Activated CD8-positive, alpha-beta T cell treated with anti-CD3 and anti-CD28 coated beads, Interleukin-2, amount 10 ng/mL, durations not matched to agents 7 days and 5 days (primary cell): ENCODE data around the gene ARHGAP15. TPM values are rescaled to one million over a fixed set of nuclear protein-coding genes. Genes with fewer than 3 reads are reported as not detected.
"Not testable (repeated sequence)": the region's sequence is repeated elsewhere in the genome, so short reads cannot be mapped to it uniquely, and the experiment has no call there.

Experiments used
- ATAC-seq: fragments of 150-1000 bp; cut with Tn5 transposase; one replicate; pipeline ENCODE4 v1.10.0; 2021; ENCODE audit warnings: moderate library complexity
- CTCF ChIA-PET: fragments of 350-600 bp; sonication (Branson Sonifier 250); formaldehyde crosslinking; loops from one replicate; lab custom pipeline; 2021; ENCODE audit warnings: antibody characterized with exemption; lab: Charles Lee
- POLR2A ChIA-PET: fragments of 350-600 bp; sonication (Branson Sonifier 250); formaldehyde crosslinking; loops from one replicate; lab custom pipeline; 2021; ENCODE audit warnings: antibody characterized with exemption; lab: Charles Lee
- DNase-seq: peaks from one replicate; pipeline ENCODE4 v3.0.0-alpha.2; 2020
- H3K27ac Mint-ChIP-seq: one replicate; pipeline ENCODE4 v1.8.0; 2021; ENCODE audit warnings: mild to moderate bottlenecking, mixed read lengths
- H3K27me3 Mint-ChIP-seq: one replicate; pipeline ENCODE4 v1.8.0; 2021; ENCODE audit warnings: low read depth, mixed read lengths
- H3K36me3 Mint-ChIP-seq: one replicate; pipeline ENCODE4 v1.8.0; 2021; ENCODE audit warnings: low read depth, mixed read lengths
- H3K4me1 Mint-ChIP-seq: one replicate; pipeline ENCODE4 v1.8.0; 2021; ENCODE audit warnings: low read depth, mixed read lengths
- H3K4me3 Mint-ChIP-seq: one replicate; pipeline ENCODE4 v1.8.0; 2021; ENCODE audit warnings: mild to moderate bottlenecking, mixed read lengths
- H3K9me3 Mint-ChIP-seq: one replicate; pipeline ENCODE4 v1.8.0; 2022; ENCODE audit warnings: mixed read lengths; ENCODE audit not compliant: insufficient read depth
- total RNA-seq, 2 experiments: library from RNA; stranded (reverse); gene quantifications; one replicate each; pipeline ENCODE4 v1.2.3, GENCODE V29; 2021

Gene ARHGAP15
- 100 to 1,000 TPM; 154 to 158 TPM for total RNA-seq

- peak; percentile 86 for ATAC-seq
- H3K36me3 Mint-ChIP-seq = peaks cover 27% of the 10 kb centered on the region
- ChIA-PET CTCF (interaction anchor here (0.9 to 8.6 kb wide), 14 partner anchors 9 to 135 kb away, joined by 3 to 106 read pairs (median 6); no protein-coding TSS in a partner anchor), POLR2A (interaction anchor here (0.7 to 2.7 kb wide), 13 partner anchors 9 to 133 kb away, joined by 3 to 32 read pairs (median 4); no protein-coding TSS in a partner anchor)
- no peaks in the 10 kb centered on the region for H3K9me3 Mint-ChIP-seq
- peak; percentile 90 for DNase-seq
- H3K27ac Mint-ChIP-seq = peak within 1 kb of the TSS; percentile 100
- peak within 1 kb of the TSS; percentile 79 for H3K4me3 Mint-ChIP-seq
- H3K4me1 Mint-ChIP-seq = peaks cover 48% of the 10 kb centered on the region
- H3K27me3 Mint-ChIP-seq = no peaks in the 10 kb centered on the region
Measured at GRCh38 chr2:143128681-143129580, at the start of gene ARHGAP15. TSS of gene ARHGAP15 (plus strand) at chr2:143129419.

GRCh38 chr2:143081616-143082015, 47.6 kb upstream of the ARHGAP15 start:
- Mint-ChIP-seq H3K4me3 (no peak overlapping the region), H3K4me1 (peaks cover 17% of the 10 kb centered on the region), H3K27me3 (peaks cover 2% of the 10 kb centered on the region), H3K9me3 (no peaks in the 10 kb centered on the region), H3K36me3 (no peaks in the 10 kb centered on the region), H3K27ac (no peak overlapping the region)
- CTCF ChIA-PET = interaction anchor here (2.0 kb wide), 1 partner anchor 177 kb away, joined by 6 read pairs; no protein-coding TSS in a partner anchor
- ATAC-seq (no peak), DNase-seq (no peak)
- POLR2A ChIA-PET = no interaction called here

DNA sequence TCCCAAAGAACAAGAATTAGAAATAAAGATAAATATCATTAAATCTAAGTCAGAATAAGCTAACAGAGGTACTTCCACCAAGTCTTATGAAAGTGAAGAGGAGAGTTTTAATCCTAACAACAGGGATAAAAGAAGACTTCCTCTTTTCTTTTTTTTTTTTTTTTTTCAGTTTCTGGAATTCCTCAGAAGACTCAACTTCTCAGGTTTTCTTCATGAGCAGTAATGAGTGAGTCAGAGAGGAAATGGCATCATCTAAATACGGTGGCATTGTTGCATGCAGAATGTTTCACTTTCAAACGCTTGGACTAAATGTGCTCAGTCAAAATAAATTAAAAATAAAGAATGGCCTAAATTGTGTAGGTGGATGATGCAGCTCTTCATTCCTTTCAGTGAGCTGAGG, 45.6 kb upstream of the ARHGAP15 start:
- POLR2A ChIA-PET = no interaction called here
- Mint-ChIP-seq H3K9me3 (no peaks in the 10 kb centered on the region), H3K4me1 (peaks cover 20% of the 10 kb centered on the region), H3K4me3 (peak overlapping the region; percentile 13), H3K27ac (peak overlapping the region; percentile 5), H3K27me3 (peaks cover 2% of the 10 kb centered on the region), H3K36me3 (no peaks in the 10 kb centered on the region)
- DNase-seq = no peak
- ATAC-seq = no peak
- CTCF ChIA-PET = interaction anchor here (2.2 kb wide), 1 partner anchor 49 kb away, joined by 8 read pairs; no protein-coding TSS in a partner anchor

GRCh38 chr2:143084462-143084861, 44.8 kb upstream of the ARHGAP15 start:
- H3K4me3 Mint-ChIP-seq = no peak overlapping the region
- POLR2A ChIA-PET = interaction anchor here (1.1 kb wide), 1 partner anchor 204 kb away, joined by 6 read pairs; no protein-coding TSS in a partner anchor
- no peak for ATAC-seq
- peaks cover 20% of the 10 kb centered on the region for H3K4me1 Mint-ChIP-seq
- no peaks in the 10 kb centered on the region for H3K36me3 Mint-ChIP-seq
- no peak for DNase-seq
- peaks cover 2% of the 10 kb centered on the region for H3K27me3 Mint-ChIP-seq
- CTCF ChIA-PET = interaction anchor here (2.2 kb wide), 1 partner anchor 50 kb away, joined by 8 read pairs; no protein-coding TSS in a partner anchor
- no peaks in the 10 kb centered on the region for H3K9me3 Mint-ChIP-seq
- no peak overlapping the region for H3K27ac Mint-ChIP-seq

GRCh38 chr2:143085125-143085784, 44.0 kb upstream of the ARHGAP15 start:
- ChIA-PET CTCF (interaction anchor here (0.7 to 1.1 kb wide), 3 partner anchors 26 to 137 kb away, joined by 3 to 5 read pairs (median 4); no protein-coding TSS in a partner anchor), POLR2A (interaction anchor here (0.7 to 1.1 kb wide), 2 partner anchors 56 to 203 kb away, joined by 3 to 6 read pairs; no protein-coding TSS in a partner anchor)
- ATAC-seq = no peak
- H3K36me3 Mint-ChIP-seq = no peaks in the 10 kb centered on the region
- no peaks in the 10 kb centered on the region for H3K9me3 Mint-ChIP-seq
- H3K4me3 Mint-ChIP-seq = no peak overlapping the region
- no peaks in the 10 kb centered on the region for H3K27me3 Mint-ChIP-seq
- no peak for DNase-seq
- H3K27ac Mint-ChIP-seq = no peak overlapping the region
- peaks cover 20% of the 10 kb centered on the region for H3K4me1 Mint-ChIP-seq

DNA sequence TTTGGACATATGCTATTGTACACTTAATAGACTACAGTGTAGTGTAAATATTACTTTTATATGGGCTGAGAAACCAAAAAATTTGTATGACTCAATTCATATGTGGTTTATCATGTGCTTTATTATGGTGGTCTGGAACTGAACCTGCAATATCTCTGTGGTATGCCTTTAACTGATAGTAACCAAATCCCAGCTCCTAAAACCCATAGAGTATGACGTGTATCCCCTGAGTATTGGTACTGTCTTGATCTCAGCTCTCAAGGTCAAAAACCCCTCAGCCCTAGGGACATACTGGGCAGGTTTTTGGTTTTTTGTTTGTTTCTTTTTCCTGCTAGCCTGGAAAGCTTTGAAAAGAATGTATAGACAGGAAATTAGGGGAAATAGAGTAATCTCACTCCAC, 42.2 kb upstream of the ARHGAP15 start:
- Mint-ChIP-seq H3K4me1 (peaks cover 20% of the 10 kb centered on the region), H3K36me3 (no peaks in the 10 kb centered on the region), H3K27me3 (no peaks in the 10 kb centered on the region), H3K9me3 (no peaks in the 10 kb centered on the region), H3K4me3 (no peak overlapping the region), H3K27ac (no peak overlapping the region)
- no peak for DNase-seq
- CTCF ChIA-PET = interaction anchor here (1.0 to 2.7 kb wide), 4 partner anchors 10 to 172 kb away, joined by 3 to 9 read pairs (median 6); no protein-coding TSS in a partner anchor
- POLR2A ChIA-PET = no interaction called here
- ATAC-seq = no peak

- no peak for ATAC-seq
Measured at GRCh38 chr2:143088388-143088787, 40.8 kb upstream of the ARHGAP15 start.

GRCh38 chr2:143089520-143089919, 39.7 kb upstream of the ARHGAP15 start:
- H3K27ac Mint-ChIP-seq, H3K36me3 Mint-ChIP-seq, POLR2A ChIA-PET, H3K27me3 Mint-ChIP-seq, DNase-seq, H3K4me3 Mint-ChIP-seq, ATAC-seq, H3K9me3 Mint-ChIP-seq: not testable (repeated sequence)
- CTCF ChIA-PET = interaction anchor here (1.4 to 2.7 kb wide), 2 partner anchors 55 to 169 kb away, joined by 4 to 9 read pairs; no protein-coding TSS in a partner anchor
- peaks cover 11% of the 10 kb centered on the region for H3K4me1 Mint-ChIP-seq

More at GRCh38 chr2:143088388-143088787, 40.8 kb upstream of the ARHGAP15 start:
- Mint-ChIP-seq H3K9me3 (no peaks in the 10 kb centered on the region), H3K27me3 (no peaks in the 10 kb centered on the region), H3K4me1 (peaks cover 20% of the 10 kb centered on the region), H3K4me3 (no peak overlapping the region), H3K36me3 (no peaks in the 10 kb centered on the region), H3K27ac (no peak overlapping the region)
- ChIA-PET POLR2A (no interaction called here), CTCF (interaction anchor here (1.4 to 2.7 kb wide), 3 partner anchors 22 to 171 kb away, joined by 4 to 9 read pairs (median 9); no protein-coding TSS in a partner anchor)
- DNase-seq = no peak

- Mint-ChIP-seq H3K27ac (peak overlapping the region; percentile 92), H3K9me3 (peaks cover 5% of the 10 kb centered on the region), H3K36me3 (no peaks in the 10 kb centered on the region), H3K4me3 (peak overlapping the region; percentile 51), H3K4me1 (peaks cover 38% of the 10 kb centered on the region), H3K27me3 (no peaks in the 10 kb centered on the region)
- CTCF ChIA-PET = interaction anchor here (0.5 to 6.9 kb wide), 36 partner anchors 9 to 590 kb away, joined by 3 to 126 read pairs (median 7); partner anchors contain the start of gene ARHGAP15
- DNase-seq = peak; percentile 83
- POLR2A ChIA-PET = interaction anchor here (1.9 to 2.4 kb wide), 2 partner anchors 17 to 148 kb away, joined by 9 to 13 read pairs; no protein-coding TSS in a partner anchor
- peak; percentile 92 for ATAC-seq
Measured at GRCh38 chr2:143110758-143111428, 18.3 kb upstream of the ARHGAP15 start.

GRCh38 chr2:143117225-143117624, 12.0 kb upstream of the ARHGAP15 start:
- Mint-ChIP-seq H3K27ac (no peak overlapping the region), H3K4me1 (peaks cover 23% of the 10 kb centered on the region), H3K9me3 (peaks cover 5% of the 10 kb centered on the region), H3K4me3 (no peak overlapping the region), H3K27me3 (no peaks in the 10 kb centered on the region), H3K36me3 (peaks cover 10% of the 10 kb centered on the region)
- no peak for ATAC-seq
- POLR2A ChIA-PET = no interaction called here
- no peak for DNase-seq
- CTCF ChIA-PET = interaction anchor here (0.6 to 1.2 kb wide), 2 partner anchors 167 to 1283 kb away, joined by 3 to 4 read pairs; no protein-coding TSS in a partner anchor
